H1 (cell line): Measurements from ENCODE around the gene FGB. TPM values are rescaled to one million over a fixed set of nuclear protein-coding genes. Genes with fewer than 3 reads are reported as not detected.

Source experiments
- CTCF ChIA-PET: fragments of 300-600 bp; sonication (Branson Sonifier 250); formaldehyde crosslinking; loops from one replicate; lab custom pipeline; 2021; ENCODE audit not compliant: partially characterized antibody; lab: Charles Lee
- POLR2A ChIA-PET: fragments of 300-600 bp; sonication (Branson Sonifier 250); formaldehyde crosslinking; loops from one replicate; lab custom pipeline; 2021; ENCODE audit warnings: inconsistent platforms; ENCODE audit not compliant: partially characterized antibody; lab: Charles Lee
- DNase-seq, 2 experiments: peaks; one replicate each; pipeline versions ENCODE4 v3.0.0 to v3.0.0-alpha.2; 2010 to 2022; ENCODE audit warnings: low spot score in 2 of 2, low read depth in 1 of 2, mixed read lengths in 1 of 2
- FAIRE-seq: peaks from 2 replicates; lab custom pipeline; 2011; peaks lifted over from hg19 to GRCh38; lab: Jason Lieb, UNC
- H2AFZ ChIP-seq: 2 replicates; pipeline ENCODE4 v1.8.1; 2012; ENCODE audit warnings: low read length, inconsistent platforms
- H2AK5ac ChIP-seq: 2 replicates; pipeline ENCODE4 v1.6.1; 2013; ENCODE audit warnings: low read depth, low read length
- H2BK120ac ChIP-seq: replicated peaks from 2 replicates; pipeline ENCODE3; 2013; ENCODE audit warnings: low read depth, low read length, inconsistent platforms
- H2BK12ac ChIP-seq: 2 replicates; pipeline ENCODE4 v1.6.1; 2013; ENCODE audit warnings: low read depth, low read length
- H2BK15ac ChIP-seq: 2 replicates; pipeline ENCODE4 v1.6.1; 2013; ENCODE audit warnings: low read length
- H2BK20ac ChIP-seq: 2 replicates; pipeline ENCODE4 v1.6.1; 2013; ENCODE audit warnings: low read length
- H2BK5ac ChIP-seq: 2 replicates; pipeline ENCODE4 v1.6.1; 2013; ENCODE audit warnings: low read depth, low read length
- H3K14ac ChIP-seq: 2 replicates; pipeline ENCODE4 v1.6.1; 2013; ENCODE audit warnings: inconsistent platforms; ENCODE audit not compliant: insufficient read length
- H3K18ac ChIP-seq: 2 replicates; pipeline ENCODE4 v1.6.1; 2013; ENCODE audit warnings: low read length; ENCODE audit errors: extremely low read depth
- H3K23ac ChIP-seq: 2 replicates; pipeline ENCODE4 v1.6.1; 2013; ENCODE audit warnings: inconsistent platforms; ENCODE audit not compliant: insufficient read length
- H3K23me2 ChIP-seq: 2 replicates; pipeline ENCODE4 v1.6.1; 2013; ENCODE audit warnings: low read depth, low read length
- H3K27ac ChIP-seq: 2 replicates; pipeline ENCODE4 v1.6.1; 2011; ENCODE audit warnings: low read depth, low read length, inconsistent platforms
- H3K27me3 ChIP-seq, 4 experiments: replicated peaks in 1 of 4; 1 replicate in 1 of 4; 2 replicates in 3 of 4; pipeline versions ENCODE4 v1.6.1 to v1.8.1; 2011 to 2013; ENCODE audit warnings: low read length in 3 of 4, mild to moderate bottlenecking in 3 of 4, inconsistent platforms in 2 of 4, mixed read lengths in 2 of 4, moderate library complexity in 1 of 4; ENCODE audit not compliant: control insufficient read depth in 3 of 4, insufficient read depth in 3 of 4; ENCODE audit errors: extremely low read depth in 1 of 4
- H3K36me3 ChIP-seq, 4 experiments: 2 replicates each; pipeline versions ENCODE4 v1.6.1 to v1.8.1; 2011 to 2013; ENCODE audit warnings: mild to moderate bottlenecking in 4 of 4, low read length in 3 of 4, moderate library complexity in 2 of 4, control low read depth in 1 of 4, inconsistent platforms in 1 of 4; ENCODE audit not compliant: insufficient read depth in 4 of 4, control insufficient read depth in 2 of 4
- H3K4ac ChIP-seq: replicated peaks from 2 replicates; pipeline ENCODE3; 2013; ENCODE audit warnings: low read length, low read depth, mixed read lengths, inconsistent platforms; ENCODE audit not compliant: insufficient read length
- H3K4me1 ChIP-seq, 4 experiments: replicated peaks in 1 of 4; 1 replicate in 1 of 4; 2 replicates in 3 of 4; pipeline versions ENCODE4 v1.6.1 to v1.8.1; 2011 to 2013; ENCODE audit warnings: low read length in 3 of 4, inconsistent platforms in 2 of 4, mixed read lengths in 1 of 4; ENCODE audit not compliant: insufficient read depth in 4 of 4, control insufficient read depth in 3 of 4
- H3K4me2 ChIP-seq, 2 experiments: 2 replicates each; pipeline versions ENCODE4 v1.6.1 to v1.8.1; 2011 to 2013; ENCODE audit warnings: low read depth in 2 of 2, low read length in 2 of 2, control low read depth in 1 of 2, inconsistent platforms in 1 of 2, mild to moderate bottlenecking in 1 of 2; ENCODE audit not compliant: insufficient read depth in 1 of 2
- H3K4me3 ChIP-seq, 4 experiments: fragments of 200-600, 300-600 bp in 1 of 4; sonication (generic), shearing (Covaris generic), sonication (Bioruptor Twin) in 1 of 4; 2 replicates each; pipeline versions ENCODE4 v1.5.1 to v1.8.1; 2011 to 2016; ENCODE audit warnings: low read length in 4 of 4, low read depth in 3 of 4, control low read depth in 2 of 4, inconsistent platforms in 2 of 4, mild to moderate bottlenecking in 2 of 4, mixed read lengths in 1 of 4, moderate library complexity in 1 of 4; ENCODE audit not compliant: insufficient read depth in 2 of 4; ENCODE audit errors: extremely low read depth in 1 of 4
- H3K56ac ChIP-seq: replicated peaks from 2 replicates; pipeline ENCODE3; 2013; ENCODE audit warnings: low read depth, mild to moderate bottlenecking, mixed read lengths, low read length, inconsistent platforms; ENCODE audit not compliant: insufficient read length
- H3K79me1 ChIP-seq: 2 replicates; pipeline ENCODE4 v1.6.1; 2013; ENCODE audit warnings: low read depth, low read length, control low read depth
- H3K79me2 ChIP-seq, 2 experiments: 2 replicates each; pipeline versions ENCODE4 v1.6.1 to v1.8.1; 2012 to 2013; ENCODE audit warnings: low read length in 2 of 2, mild to moderate bottlenecking in 2 of 2, inconsistent platforms in 1 of 2; ENCODE audit not compliant: insufficient read depth in 2 of 2, control insufficient read depth in 1 of 2
- H3K9ac ChIP-seq, 4 experiments: replicated peaks in 1 of 4; 1 replicate in 1 of 4; 2 replicates in 3 of 4; pipeline versions ENCODE4 v1.6.1 to v1.8.1; 2011 to 2013; ENCODE audit warnings: low read depth in 3 of 4, low read length in 3 of 4, control low read depth in 2 of 4, mild to moderate bottlenecking in 2 of 4, moderate library complexity in 2 of 4, inconsistent platforms in 1 of 4; ENCODE audit errors: extremely low read depth in 1 of 4
- H3K9me3 ChIP-seq, 2 experiments: 2 replicates each; pipeline versions ENCODE4 v1.6.1 to v1.8.1; 2012 to 2013; ENCODE audit warnings: mild to moderate bottlenecking in 2 of 2, moderate library complexity in 2 of 2, control low read depth in 1 of 2, inconsistent platforms in 1 of 2, low read depth in 1 of 2, low read length in 1 of 2, mixed read lengths in 1 of 2; ENCODE audit not compliant: insufficient read depth in 2 of 2
- H4K20me1 ChIP-seq, 2 experiments: replicated peaks in 1 of 2; 2 replicates each; pipeline versions ENCODE3 to v1.8.1; 2011 to 2013; ENCODE audit warnings: inconsistent platforms in 2 of 2, low read length in 2 of 2, mild to moderate bottlenecking in 1 of 2; ENCODE audit not compliant: insufficient read depth in 2 of 2, control insufficient read depth in 1 of 2
- H4K5ac ChIP-seq: 2 replicates; pipeline ENCODE4 v1.6.1; 2013; ENCODE audit warnings: low read length, low read depth, mixed read lengths, inconsistent platforms; ENCODE audit not compliant: insufficient read length
- H4K8ac ChIP-seq: 2 replicates; pipeline ENCODE4 v1.8.0; 2013; ENCODE audit warnings: mild to moderate bottlenecking, moderate library complexity, low read length, inconsistent platforms; ENCODE audit not compliant: insufficient read depth; ENCODE audit errors: extremely low read depth
- H4K91ac ChIP-seq: replicated peaks from 2 replicates; pipeline ENCODE3; 2013; ENCODE audit warnings: low read length, mixed read lengths, inconsistent platforms; ENCODE audit not compliant: insufficient read length
- BCL11A ChIP-seq, 2 experiments: IDR thresholded peaks; one replicate each; pipeline ENCODE4 v1.6.1; 2011; ENCODE audit warnings: low read depth in 2 of 2, low read length in 2 of 2, mild to moderate bottlenecking in 2 of 2
- CHD1 ChIP-seq: IDR thresholded peaks from 2 replicates; pipeline ENCODE4 v1.6.1; 2012; ENCODE audit warnings: low read depth, low read length, improper control_type of control experiment
- EGR1 ChIP-seq: IDR thresholded peaks from 2 replicates; pipeline ENCODE4 v1.6.1; 2011; ENCODE audit warnings: low read depth, low read length, borderline replicate concordance
- JUND ChIP-seq: IDR thresholded peaks from 2 replicates; pipeline ENCODE4 v1.6.1; 2011; ENCODE audit warnings: mild to moderate bottlenecking, improper control_type of control experiment, low read length
- POLR2A ChIP-seq, 2 experiments: IDR thresholded peaks; 1 replicate in 1 of 2; 2 replicates in 1 of 2; pipeline ENCODE4 v1.6.1; 2011; ENCODE audit warnings: low read depth in 2 of 2, low read length in 2 of 2, mild to moderate bottlenecking in 2 of 2; ENCODE audit errors: control extremely low read depth in 1 of 2
- SIX5 ChIP-seq: IDR thresholded peaks from 2 replicates; pipeline ENCODE4 v1.6.1; 2011; ENCODE audit warnings: mild to moderate bottlenecking, low read depth, low read length
- SRF ChIP-seq: IDR thresholded peaks from 2 replicates; pipeline ENCODE4 v1.6.1; 2011; ENCODE audit warnings: mild to moderate bottlenecking, low read depth, low read length, moderate library complexity
- SUZ12 ChIP-seq: fragments of 200-600 bp; sonication (generic); IDR thresholded peaks from 2 replicates; pipeline ENCODE4 v1.6.1; 2012; ENCODE audit warnings: mild to moderate bottlenecking, inconsistent platforms, low read length, moderate library complexity, mixed read lengths
- TCF12 ChIP-seq: IDR thresholded peaks from 2 replicates; pipeline ENCODE4 v1.6.1; 2011; ENCODE audit warnings: low read depth, mild to moderate bottlenecking, low read length
- WGBS, 2 experiments: shearing (Covaris generic) in 1 of 2; methylation state at CpG; one replicate each; pipeline versions ENCODE4 v1.1.6 to v1.1.7; 2013 to 2015; ENCODE audit warnings: low lambda C conversion rate in 2 of 2, mixed read lengths in 2 of 2, inconsistent platforms in 1 of 2, low coverage in 1 of 2, missing lambda C conversion rate in 1 of 2; ENCODE audit not compliant: insufficient replicate concordance in 2 of 2, insufficient coverage in 1 of 2, insufficient read length in 1 of 2; ENCODE audit errors: extremely low coverage in 1 of 2, missing lambda C conversion rate in 1 of 2; 5-methylcytosine and 5-hydroxymethylcytosine counted together
- polyA plus RNA-seq, 7 experiments: library from polyadenylated mRNA; depleted of rRNA in 3 of 7; stranded (reverse) in 5 of 7; unstranded in 2 of 7; fragments of >200 nt in 5 of 7; fragments of 200-250 nt in 2 of 7; gene quantifications; 1 replicate in 5 of 7; 2 replicates in 1 of 7; 4 replicates in 1 of 7; pipeline versions ENCODE4 v1.2.1 to v1.2.3, GENCODE V29; 2011 to 2013; ENCODE audit warnings: missing spikeins in 2 of 7, mixed read lengths in 2 of 7
- total RNA-seq: library from RNA; stranded (reverse); fragmentation: NEBNext Ultra II Directional; extraction: Animal tissue kit (Norgen Biotek cat#: 25700); gene quantifications from 2 replicates; pipeline ENCODE4 v1.2.1, GENCODE V29; 2021

FGB gene
- total and polyA plus RNA-seq, 2 of the 8 experiments (the other 6 are each of a cell fraction or from before 2014, with no cell fraction given): not detected

DNA sequence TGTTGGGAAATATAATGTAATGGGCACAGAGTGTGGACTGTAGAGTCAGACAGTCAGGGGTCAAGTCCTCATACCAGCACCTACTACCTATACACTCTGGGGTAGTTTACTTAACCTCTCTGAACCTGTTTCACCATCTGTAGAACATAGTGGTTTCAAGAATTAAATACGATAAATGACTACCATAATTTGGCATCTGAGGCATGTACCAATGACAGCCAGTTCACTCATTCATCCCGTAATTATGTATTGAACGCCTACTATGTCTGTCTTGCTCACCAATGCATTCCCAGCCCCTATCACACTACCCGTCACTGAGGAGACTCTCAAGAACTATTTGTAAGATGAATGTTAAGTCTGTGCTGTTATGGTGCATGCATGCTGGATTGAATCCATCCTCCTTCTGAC is 2.0 kb upstream of the FGB start:
- no peaks in the 10 kb centered on the region for H4K20me1 ChIP-seq
- H4K5ac ChIP-seq: no peak overlapping the region
- H3K9me3 ChIP-seq: no peaks in the 10 kb centered on the region
- H3K27ac ChIP-seq: no peak overlapping the region
- no peak overlapping the region for H3K4me2 ChIP-seq
- H3K36me3 ChIP-seq: no peaks in the 10 kb centered on the region
- no peak overlapping the region for H4K8ac ChIP-seq
- no peak overlapping the region for H3K18ac ChIP-seq
- FAIRE-seq (no peak), DNase-seq (no peak)
- H3K4me3 ChIP-seq: no peak overlapping the region
- 94% methylated on average over 4 of the region's 4 CpGs; no CpG with 5 or more reads in 1 of the 2 experiments for WGBS, 2 experiments
- no peaks in the 10 kb centered on the region for H3K79me1 ChIP-seq
- H3K56ac ChIP-seq: no peak overlapping the region
- no peaks in the 10 kb centered on the region for H3K79me2 ChIP-seq
- no peak overlapping the region for H2BK12ac ChIP-seq
- H2AFZ ChIP-seq: no peak overlapping the region
- H3K14ac ChIP-seq: no peak overlapping the region
- ChIA-PET POLR2A (no interaction called here), CTCF (interaction anchor here (1.6 to 6.1 kb wide), 6 partner anchors 13 to 77 kb away, joined by 7 to 283 read pairs (median 14); partner anchors contain the start of gene FGG)
- H2BK120ac ChIP-seq: no peak overlapping the region
- no peak overlapping the region for H2BK15ac ChIP-seq
- no peak overlapping the region for H2BK20ac ChIP-seq
- H3K4ac ChIP-seq: no peak overlapping the region
- no peak overlapping the region for H3K23ac ChIP-seq
- H3K23me2 ChIP-seq: no peaks in the 10 kb centered on the region
- no peak overlapping the region for H2BK5ac ChIP-seq
- H3K9ac ChIP-seq: no peak overlapping the region
- H3K4me1 ChIP-seq: no peaks in the 10 kb centered on the region
- no peaks in the 10 kb centered on the region for H3K27me3 ChIP-seq
- no peak overlapping the region for H4K91ac ChIP-seq
- TF ChIP-seq EGR1 (no peak), POLR2A (IDR thresholded peaks at IDR 0.05; ENCODE audit: control extremely low read depth in 1 of 2, low read depth in 2 of 2, low read length in 2 of 2) (no peak), TCF12 (no peak), SRF (no peak), JUND (no peak), BCL11A (IDR thresholded peaks at IDR 0.05; ENCODE audit: low read depth in 2 of 2, low read length in 2 of 2) (no peak), SUZ12 (no peak), CHD1 (no peak), SIX5 (no peak)
- TF ChIP-seq, all 59 proteins: peak for 0
- no peak overlapping the region for H2AK5ac ChIP-seq
